Activated T-helper 9 cell treated with anti-CD3 and anti-CD28 coated beads, Interleukin-2, amount 50 U/mL, for 16 hours (primary cell): ENCODE results near the gene ADAM22.

ENCODE experiments used
- DNase-seq: peaks from one replicate; pipeline ENCODE4 v3.0.0-alpha.2; 2020; ENCODE audit warnings: low read depth

The ADAM22 gene

DNA sequence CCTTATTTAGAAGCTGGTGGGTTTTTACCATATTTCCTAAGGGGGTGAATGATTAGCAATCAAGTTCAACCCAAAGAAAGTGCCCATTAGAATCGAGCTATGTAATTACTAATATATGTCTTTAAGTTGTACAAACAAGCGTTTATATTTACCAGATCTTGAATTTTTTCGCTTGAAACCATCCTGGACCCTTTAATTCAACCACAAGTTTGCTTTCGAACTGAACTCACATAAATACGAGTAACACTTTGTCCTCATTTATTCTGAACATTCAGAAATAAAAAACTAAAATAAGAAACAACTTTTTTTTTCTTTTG lies 284.3 kb downstream of the ADAM22 start:
- no peak for DNase-seq

DNA sequence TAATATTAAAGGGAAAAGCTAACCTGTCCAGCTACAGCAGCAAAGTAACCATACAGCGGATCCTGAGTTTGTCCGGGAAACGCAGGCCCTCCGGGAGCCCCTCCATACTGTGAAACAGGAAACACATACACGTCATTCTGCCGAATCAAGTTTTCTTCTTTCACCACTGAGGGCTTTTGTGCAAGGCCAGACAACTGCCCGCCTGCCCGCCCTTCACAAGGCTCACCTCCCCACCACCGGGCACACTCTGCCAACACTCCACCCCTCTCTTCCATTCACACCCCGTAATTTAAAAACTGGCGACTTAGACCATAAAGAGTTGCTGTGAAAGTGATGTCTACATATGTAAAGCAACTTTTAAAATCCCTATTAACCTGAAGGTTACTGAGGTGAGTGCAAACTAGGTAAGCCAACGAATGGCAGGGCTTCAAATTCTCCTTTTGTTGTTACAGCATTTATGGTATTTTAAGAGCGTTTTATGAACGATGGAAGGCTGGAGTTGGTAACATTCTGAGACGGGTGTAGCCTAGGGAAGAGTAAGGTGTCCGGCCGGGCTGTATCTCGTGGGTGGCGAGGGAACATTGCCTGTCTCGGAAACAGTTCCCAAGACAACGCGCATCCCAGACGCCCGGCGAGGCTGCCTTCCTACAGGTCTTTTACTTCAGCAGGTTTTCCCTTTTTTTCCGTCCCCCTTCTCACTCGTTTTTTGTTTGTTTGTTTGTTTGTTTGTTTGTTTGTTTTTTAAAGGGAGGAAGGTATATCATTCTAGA lies 285.0 kb downstream of the ADAM22 start:
- peak; percentile 9 for DNase-seq

DNA sequence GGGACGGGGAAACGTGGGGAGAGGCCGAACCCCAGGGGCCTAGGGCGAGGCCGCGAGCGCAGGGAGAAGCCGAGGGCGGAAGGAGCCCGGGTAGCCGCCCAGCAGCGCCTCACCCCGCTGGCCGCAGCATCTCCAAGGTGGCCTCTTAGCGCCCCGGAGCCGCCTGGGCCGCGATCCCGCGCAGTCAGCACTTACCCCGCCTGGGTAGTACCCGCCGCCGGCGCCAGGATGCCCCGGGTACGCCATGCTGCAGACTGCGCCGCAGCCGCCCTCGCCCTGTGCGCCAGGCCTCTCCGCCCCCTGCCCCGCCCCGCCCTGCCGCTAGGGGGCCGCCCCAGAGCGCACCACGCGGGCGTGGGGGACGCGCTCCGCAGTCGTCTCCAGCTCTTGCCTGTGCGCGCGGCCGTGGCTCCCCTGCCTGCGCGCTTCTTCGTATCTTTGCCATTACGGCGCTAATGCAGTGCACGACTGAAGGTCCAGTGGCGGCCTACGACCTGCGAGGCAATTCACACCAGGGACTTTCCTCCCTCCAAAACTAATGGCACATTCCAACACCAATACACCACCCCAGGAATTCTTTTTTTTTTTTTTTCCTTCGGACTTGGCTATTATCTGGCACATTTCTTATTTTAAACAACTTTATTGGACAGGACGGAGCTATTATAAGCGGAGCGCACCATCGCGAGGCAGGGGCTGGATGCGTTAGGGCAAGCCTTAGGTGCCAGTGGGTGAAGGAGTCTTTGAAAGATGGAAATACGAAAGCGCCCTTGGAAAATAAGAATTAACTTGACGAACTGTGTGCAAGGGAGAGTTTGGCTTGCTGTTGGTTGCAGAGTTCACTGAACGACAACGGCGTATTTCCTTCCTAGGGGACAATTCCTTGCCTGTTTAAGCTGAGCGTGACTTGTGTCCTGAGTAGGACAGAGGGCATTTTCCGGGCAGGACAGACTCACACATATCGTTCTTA lies 286.0 kb downstream of the ADAM22 start, which contains the start of gene SRI:
Gene SRI (minus strand): TSS at position 258 of the 967 bp plus-strand sequence. CDS start 12 bp downstream, at position 246.
- peak; percentile 91 for DNase-seq

DNA sequence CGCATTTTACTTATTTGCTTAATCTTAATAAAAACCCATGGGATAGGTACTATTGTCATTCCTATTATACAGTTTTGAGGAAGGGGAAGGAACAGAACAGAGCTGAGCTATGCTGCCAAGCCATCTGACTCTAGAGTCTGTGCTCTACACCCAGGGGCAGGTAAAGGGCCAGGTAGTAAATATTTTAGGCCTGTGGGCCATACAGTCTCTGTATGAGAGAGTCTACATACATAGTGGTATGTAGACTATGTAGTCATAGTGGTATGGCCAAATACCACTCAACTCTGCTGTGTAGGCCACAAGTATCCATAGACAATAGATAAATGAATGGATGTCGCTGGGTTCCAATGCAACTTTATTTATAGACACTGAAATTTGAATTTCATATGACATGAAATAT lies 289.2 kb downstream of the ADAM22 start:
- no peak for DNase-seq

DNA sequence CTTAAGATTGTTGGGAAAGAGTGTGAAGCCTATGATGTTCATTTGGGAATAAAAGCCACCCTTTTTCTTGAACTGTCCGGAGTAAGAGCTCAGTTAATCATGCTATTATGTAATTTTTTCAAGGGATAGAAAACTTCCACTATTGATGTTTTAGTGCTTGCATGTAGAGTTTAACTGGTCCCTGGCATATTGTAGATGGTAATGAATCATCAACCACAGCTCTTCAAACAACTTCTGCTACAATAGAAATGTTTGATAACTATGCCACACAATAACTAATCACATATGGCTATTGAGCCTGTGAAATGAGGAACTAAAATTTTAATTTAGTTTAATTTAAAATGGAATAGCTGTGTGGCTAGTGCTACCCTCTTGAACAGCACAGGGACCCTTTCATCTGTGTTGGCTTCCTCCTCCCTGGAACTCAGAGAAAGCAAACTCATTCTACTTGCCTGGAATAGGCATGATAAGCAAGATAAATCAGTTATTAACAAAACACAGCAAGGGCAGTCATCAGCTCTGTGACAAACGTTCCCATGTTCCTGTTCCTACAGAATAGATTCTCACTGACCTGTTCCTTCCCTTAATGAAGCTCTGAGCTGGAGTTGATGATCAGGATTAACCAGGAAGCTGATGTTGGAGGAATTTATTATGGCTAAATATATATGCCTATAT lies 290.7 kb downstream of the ADAM22 start:
- DNase-seq: no peak

DNA sequence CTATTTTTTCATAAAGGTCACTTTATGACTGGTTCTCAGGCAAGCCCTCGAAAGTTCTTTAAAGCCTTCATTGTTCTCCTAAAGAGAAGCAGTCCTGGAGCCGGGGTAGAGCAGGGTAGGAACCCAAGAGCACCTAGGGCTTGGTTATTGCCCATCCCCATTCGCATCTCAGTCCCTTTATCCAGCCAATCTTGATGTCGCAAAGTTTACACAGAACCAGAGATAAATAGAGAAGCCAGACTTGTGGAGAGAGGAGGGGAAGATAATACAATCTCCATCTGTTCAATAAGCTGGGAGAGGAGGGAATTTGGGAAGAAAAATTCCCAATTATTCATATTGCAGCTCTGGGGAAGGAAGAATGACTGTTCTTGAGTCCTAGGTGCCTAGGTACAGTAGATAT lies 292.1 kb downstream of the ADAM22 start:
- DNase-seq: no peak

DNA sequence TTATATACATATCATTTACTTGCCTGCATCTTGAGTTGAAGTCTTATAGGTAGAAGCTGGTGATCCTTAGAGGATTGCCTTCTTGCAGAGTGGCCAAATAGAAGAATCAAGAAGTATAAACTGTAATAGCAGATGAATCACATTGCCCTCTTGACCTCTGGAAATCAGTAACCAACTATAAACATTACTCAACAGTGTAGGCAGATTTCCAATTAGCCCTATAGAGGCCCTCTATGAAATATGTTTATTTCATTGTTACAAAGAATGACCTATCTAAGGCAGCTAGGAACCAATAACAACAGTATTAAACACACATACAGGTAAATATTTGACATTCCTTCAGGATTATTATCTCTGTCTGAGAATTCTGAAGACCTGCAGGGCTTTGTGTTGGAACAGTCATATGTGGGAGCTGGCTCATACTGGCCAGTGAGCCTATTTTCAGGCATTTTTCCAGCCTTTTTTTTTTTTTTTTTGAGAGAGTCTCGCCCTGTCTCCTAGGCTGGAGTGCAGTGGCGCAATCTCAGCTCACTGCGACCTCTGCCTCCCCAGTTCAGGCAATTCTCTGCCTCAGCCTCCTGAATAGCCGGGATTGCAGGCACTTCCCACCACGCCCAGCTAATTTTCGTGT lies 292.9 kb downstream of the ADAM22 start:
- no peak for DNase-seq

DNA sequence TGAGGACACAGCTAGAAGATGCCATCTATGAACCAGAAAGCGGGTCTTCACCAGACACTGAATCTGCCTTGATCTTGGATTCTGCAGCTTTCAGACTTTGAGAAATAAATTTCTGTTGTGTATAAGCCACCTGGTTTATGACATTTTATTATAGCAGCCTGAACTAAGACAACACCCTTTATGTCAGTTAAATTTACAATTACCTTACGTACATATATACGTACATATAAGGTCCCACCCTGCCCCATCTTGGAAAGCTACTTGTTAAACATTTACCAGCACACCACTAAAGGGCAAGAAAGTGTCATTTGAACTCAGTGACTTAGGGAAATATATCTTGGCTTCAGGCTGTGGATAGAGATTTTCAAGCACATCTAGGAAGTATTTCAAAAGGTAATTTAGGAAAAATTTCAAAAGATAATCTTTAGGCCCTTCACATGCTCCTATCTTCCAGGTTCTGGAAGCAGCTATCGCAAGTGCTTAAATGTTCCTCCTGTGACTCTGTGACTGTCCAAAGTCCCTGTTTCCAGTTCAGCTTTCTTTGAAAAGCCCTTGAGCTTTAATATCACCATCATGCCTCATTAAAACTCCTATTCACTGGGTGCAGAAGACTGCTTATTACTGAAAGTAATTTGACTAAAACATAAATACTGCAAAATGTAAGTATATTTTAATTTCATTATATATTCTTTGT lies 295.4 kb downstream of the ADAM22 start:
- no peak for DNase-seq

DNA sequence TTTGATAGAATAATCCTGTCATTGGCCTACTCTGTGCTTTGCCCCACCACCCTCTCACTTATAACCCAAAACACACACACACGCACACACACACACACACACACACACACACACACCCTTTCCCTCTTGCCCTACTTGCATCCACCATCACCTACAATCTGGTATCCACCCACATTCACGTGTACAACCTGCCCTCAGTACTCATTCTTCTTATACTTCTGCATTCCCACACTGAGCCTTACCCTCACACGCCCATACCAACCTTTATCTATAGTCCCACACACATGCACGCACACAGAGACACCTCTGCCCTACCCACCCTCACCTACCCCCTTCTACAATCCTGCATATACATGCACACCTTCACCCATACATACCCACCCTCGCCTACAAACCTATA lies 296.6 kb downstream of the ADAM22 start:
- DNase-seq: no peak

DNA sequence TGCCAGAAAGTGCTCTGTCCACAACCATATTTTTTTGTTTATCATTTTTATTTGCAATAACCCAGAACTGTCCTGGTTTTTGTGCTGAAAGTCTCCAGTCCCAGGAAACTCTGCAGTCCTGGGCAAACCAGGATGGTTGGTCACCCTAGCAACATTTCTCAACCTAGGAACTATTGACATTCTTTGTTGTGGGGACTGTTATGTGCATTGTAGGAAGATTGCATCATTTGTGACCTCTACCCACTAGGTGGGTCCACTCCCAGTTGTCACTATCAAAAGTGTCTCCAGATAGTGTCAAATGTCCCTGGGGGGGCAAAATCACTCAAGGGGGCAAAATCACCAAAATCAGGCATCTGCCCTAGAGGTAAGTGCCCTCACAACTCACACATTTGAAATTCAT lies 299.8 kb downstream of the ADAM22 start:
- DNase-seq: no peak

DNA sequence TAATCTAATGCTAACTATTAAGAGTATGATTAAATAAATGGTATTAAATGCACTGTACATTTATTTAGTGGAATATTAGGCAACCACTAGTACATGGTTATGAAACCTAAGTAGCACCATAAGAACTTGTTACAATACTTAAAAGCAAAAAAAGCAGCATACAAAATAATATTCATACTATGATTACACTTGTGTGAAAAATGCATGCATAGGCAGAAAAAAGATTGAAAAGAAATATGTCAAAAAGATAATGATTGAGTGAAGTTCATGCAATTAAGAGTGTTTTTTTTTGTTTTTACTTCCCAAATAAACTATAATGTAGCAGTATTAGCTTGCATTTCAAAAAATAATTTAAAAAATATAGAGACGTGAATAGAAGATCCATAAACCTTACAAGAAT lies 305.8 kb downstream of the ADAM22 start:
- DNase-seq: no peak

DNA sequence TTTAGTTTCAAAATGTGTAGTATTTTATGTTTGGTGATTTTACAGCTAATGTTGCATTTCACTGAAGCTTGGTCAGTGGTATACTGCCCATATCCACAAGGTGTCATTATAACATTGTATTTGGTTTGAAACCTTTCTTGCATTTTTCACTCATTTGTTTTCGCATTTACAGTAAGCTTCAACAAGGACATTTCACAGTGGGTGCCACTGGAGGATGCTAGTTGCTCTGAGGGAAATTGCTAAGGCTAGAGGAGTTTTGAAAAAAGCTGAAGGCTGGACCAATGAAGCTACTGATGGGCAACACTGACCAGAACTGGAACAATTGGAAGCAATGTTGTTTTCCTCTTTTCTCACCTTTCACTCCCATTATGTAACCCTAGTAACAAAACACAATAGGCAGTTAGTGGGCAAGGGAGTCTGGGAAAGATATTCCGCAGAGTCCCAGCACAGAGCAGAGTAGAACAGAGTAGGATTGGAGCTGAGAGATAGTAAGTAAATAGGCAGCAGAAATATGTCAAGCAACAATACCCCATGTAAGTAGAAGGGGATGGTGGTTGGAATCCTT lies 309.4 kb downstream of the ADAM22 start:
- no peak for DNase-seq

DNA sequence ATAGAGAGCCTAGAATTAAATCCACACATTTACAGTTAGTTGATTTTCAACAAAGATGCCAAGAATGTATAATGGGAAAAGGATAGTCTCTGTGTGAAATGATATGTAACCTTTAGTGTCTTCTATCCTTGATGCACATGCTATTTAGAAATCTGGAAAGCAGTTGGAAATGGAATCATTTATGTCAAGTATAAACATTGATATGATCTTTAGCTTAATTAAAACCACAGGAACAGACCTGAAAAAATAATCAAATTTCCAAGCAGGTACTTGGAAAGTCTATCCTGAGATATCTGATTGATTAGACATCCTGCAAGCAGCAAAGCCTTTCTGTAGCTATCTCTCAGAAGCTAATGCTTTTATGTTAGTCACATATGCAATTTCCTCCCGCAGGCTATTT lies 310.2 kb downstream of the ADAM22 start:
- no peak for DNase-seq
